ENCODE measurements around the gene NLGN1. TPM values are rescaled to one million over a fixed set of nuclear protein-coding genes. Genes with fewer than 3 reads are reported as not detected.

NLGN1 gene
- total RNA-seq, 4 donors from 2014 or later = 21.6 to 50.7 (median 30.4) TPM

DNA sequence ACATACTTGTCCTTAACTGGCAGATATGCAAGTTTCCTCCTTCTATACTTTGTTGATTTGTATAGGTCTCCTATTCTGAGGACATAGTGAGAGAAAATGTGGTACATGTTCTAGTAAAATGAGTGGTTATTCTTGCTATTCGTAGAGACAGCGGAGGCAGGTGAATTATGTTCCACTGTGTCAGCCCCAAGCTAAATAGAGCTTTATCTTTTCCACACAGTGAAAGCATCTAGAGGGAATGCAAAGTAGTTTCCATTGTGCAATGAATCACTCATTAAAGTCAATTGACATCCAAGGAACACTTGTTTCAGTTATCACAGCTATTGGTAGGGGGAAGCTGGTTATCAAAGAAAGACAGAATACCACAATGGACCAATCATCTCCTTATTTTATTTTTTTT, 262.4 kb downstream of the NLGN1 start:
- H3K4me3 ChIP-seq = no peak overlapping the region
- no peak overlapping the region for H3K27ac ChIP-seq
- no peaks in the 10 kb centered on the region for H3K27me3 ChIP-seq
- no peak for TF ChIP-seq EP300 (IDR thresholded peaks at IDR 0.05)
- TF ChIP-seq POLR2A (IDR thresholded peaks at IDR 0.05) = no peak
- TF ChIP-seq, protein P1, sequence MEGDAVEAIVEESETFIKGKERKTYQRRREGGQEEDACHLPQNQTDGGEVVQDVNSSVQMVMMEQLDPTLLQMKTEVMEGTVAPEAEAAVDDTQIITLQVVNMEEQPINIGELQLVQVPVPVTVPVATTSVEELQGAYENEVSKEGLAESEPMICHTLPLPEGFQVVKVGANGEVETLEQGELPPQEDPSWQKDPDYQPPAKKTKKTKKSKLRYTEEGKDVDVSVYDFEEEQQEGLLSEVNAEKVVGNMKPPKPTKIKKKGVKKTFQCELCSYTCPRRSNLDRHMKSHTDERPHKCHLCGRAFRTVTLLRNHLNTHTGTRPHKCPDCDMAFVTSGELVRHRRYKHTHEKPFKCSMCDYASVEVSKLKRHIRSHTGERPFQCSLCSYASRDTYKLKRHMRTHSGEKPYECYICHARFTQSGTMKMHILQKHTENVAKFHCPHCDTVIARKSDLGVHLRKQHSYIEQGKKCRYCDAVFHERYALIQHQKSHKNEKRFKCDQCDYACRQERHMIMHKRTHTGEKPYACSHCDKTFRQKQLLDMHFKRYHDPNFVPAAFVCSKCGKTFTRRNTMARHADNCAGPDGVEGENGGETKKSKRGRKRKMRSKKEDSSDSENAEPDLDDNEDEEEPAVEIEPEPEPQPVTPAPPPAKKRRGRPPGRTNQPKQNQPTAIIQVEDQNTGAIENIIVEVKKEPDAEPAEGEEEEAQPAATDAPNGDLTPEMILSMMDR (IDR thresholded peaks at IDR 0.05) = no peak
- H3K4me1 ChIP-seq = no peaks in the 10 kb centered on the region
- H3K36me3 ChIP-seq = no peaks in the 10 kb centered on the region
- no peak for DNase-seq (ENCODE audit: low spot score in 2 of 2)
- WGBS, 2 donors = 35 to 68% methylated on average over 2 of the region's 2 CpGs
- H3K9me3 ChIP-seq = no peaks in the 10 kb centered on the region

DNA sequence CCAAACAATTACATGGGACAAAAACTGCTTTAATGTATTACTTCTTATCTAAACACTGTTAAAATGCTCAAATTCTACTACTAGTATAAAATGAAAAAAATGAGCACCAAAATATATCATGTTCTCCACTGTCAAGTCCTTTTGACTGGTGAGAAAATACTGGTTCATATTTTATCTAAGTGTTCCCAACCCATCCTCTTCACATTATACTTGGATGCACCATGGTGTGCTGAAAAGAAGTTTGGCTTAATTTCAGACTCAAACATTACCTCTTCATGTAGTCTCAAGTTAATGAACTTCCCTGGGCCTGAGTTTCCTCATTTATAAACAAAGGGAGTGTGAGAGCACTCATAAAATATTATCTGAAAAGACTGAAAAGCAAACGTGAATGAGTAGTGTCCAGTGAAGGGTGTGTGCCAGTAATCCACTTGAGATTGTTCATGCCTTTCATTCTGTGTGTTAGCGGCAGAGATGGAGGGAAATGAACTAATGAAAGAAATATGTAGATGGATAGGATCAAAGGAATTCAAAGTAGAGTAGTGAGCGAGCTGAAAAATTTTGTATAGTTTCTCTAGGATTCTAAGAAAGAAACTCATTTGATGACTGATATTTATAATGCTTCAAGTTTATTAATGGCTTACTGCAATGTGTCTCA, 263.2 kb downstream of the NLGN1 start:
- H3K27ac ChIP-seq = no peak overlapping the region
- no peak overlapping the region for H3K4me3 ChIP-seq
- no peaks in the 10 kb centered on the region for H3K9me3 ChIP-seq
- TF ChIP-seq POLR2A (IDR thresholded peaks at IDR 0.05) = no peak
- TF ChIP-seq, protein P1 (IDR thresholded peaks at IDR 0.05) = no peak
- TF ChIP-seq EP300 (IDR thresholded peaks at IDR 0.05) = no peak
- WGBS, 2 donors = 46% methylated on average over 3 of the region's 3 CpGs
- DNase-seq (ENCODE audit: low spot score in 2 of 2) = no peak
- no peaks in the 10 kb centered on the region for H3K4me1 ChIP-seq
- H3K27me3 ChIP-seq = no peaks in the 10 kb centered on the region
- H3K36me3 ChIP-seq = no peaks in the 10 kb centered on the region

DNA sequence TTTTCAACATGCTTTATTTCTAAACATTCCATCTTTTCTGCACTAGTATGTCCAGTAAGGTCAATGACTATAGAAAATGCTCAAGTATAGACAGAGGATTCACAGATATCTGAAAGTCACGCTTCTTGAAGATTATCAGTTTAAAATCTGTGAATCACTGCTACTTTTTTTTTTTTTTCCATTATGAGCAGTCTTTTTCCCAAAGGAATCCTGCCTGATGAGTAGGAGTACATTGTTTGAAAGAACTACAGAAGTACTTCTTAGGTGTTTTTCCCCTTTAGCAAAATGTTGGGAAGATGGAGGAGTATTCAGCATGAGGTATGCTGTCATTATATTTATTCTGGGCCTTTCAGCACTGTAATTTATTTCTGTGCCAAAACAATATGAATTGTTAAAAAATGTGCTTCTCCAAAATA, 266.2 kb downstream of the NLGN1 start:
- DNase-seq (ENCODE audit: low spot score in 2 of 2) = no peak
- Histone ChIP-seq H3K27me3 (no peaks in the 10 kb centered on the region), H3K36me3 (no peaks in the 10 kb centered on the region), H3K4me1 (no peaks in the 10 kb centered on the region), H3K9me3 (no peaks in the 10 kb centered on the region), H3K4me3 (no peak overlapping the region), H3K27ac (no peak overlapping the region)
- TF ChIP-seq, protein P1 (IDR thresholded peaks at IDR 0.05) = no peak
- no peak for TF ChIP-seq POLR2A (IDR thresholded peaks at IDR 0.05)
- no peak for TF ChIP-seq EP300 (IDR thresholded peaks at IDR 0.05)
- 37 to 63% methylated on average over 1 of the region's 1 CpG for WGBS, 2 donors

DNA sequence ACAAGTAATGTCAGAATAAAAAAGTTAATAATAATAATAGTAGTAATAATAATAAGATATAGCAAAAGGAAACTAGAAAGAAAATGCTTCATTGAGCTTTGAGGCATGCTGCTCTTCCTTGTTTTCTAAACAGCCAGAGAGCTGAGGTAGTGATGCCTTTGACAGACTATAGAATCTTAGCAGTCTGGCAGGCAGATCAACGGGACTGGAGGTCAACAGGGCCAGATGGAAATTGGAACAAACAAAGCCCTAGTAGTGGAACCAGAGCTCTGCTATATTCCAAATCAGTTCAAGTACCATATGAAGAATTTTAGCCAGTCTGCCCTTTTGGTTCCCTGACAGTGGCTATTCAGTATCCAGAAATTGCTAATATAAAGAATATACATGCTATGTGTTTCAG, 278.6 kb downstream of the NLGN1 start:
- no peak for TF ChIP-seq POLR2A (IDR thresholded peaks at IDR 0.05)
- TF ChIP-seq EP300 (IDR thresholded peaks at IDR 0.05) = no peak
- TF ChIP-seq, protein P1 (IDR thresholded peaks at IDR 0.05) = no peak
- Histone ChIP-seq H3K36me3 (no peaks in the 10 kb centered on the region), H3K27me3 (no peaks in the 10 kb centered on the region), H3K27ac (no peak overlapping the region), H3K4me3 (no peak overlapping the region), H3K4me1 (no peaks in the 10 kb centered on the region), H3K9me3 (no peaks in the 10 kb centered on the region)
- 36 to 38% methylated on average over 1 of the region's 1 CpG for WGBS, 2 donors
- DNase-seq (ENCODE audit: low spot score in 2 of 2) = no peak

DNA sequence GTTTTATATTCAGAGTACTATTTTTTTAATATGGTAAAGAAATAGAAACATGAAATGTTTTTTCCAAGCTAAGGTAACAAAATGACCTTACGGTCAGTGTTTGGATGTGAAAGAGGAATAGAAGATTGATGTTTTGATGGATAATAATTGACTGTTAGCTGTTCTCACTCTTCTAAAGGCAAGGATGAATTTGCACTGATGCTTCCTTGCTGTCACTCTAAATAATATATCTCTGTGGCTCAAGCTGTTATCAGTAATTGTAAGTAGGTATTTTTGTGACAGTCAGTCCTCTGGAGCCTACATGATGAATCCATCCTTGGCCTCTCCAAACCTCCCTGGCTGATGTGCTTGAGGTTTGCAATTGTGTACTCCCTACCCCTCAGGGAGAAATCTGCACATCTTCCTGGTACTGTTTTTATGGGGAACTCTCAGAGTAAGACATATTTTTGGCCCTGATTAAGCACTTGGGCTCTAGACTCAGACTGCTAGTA, 283.7 kb downstream of the NLGN1 start:
- no peaks in the 10 kb centered on the region for H3K4me1 ChIP-seq
- DNase-seq (ENCODE audit: low spot score in 2 of 2) = no peak
- TF ChIP-seq, protein P1 (IDR thresholded peaks at IDR 0.05) = no peak
- TF ChIP-seq POLR2A (IDR thresholded peaks at IDR 0.05) (no peak), EP300 (IDR thresholded peaks at IDR 0.05) (no peak)
- H3K36me3 ChIP-seq = no peaks in the 10 kb centered on the region
- H3K27ac ChIP-seq = no peak overlapping the region
- WGBS, 2 donors = 99 to 100% methylated on average over 1 of the region's 1 CpG
- no peaks in the 10 kb centered on the region for H3K27me3 ChIP-seq
- no peaks in the 10 kb centered on the region for H3K9me3 ChIP-seq
- no peak overlapping the region for H3K4me3 ChIP-seq
